ENCODE data around the gene TGFB3.

Gene TGFB3

GRCh38 chr14:75917322-75917945 lies 64.4 kb downstream of the TGFB3 start:
- H3K36me3 ChIP-seq (ENCODE audit: low read length): no peaks in the 10 kb centered on the region
- no peak overlapping the region for H2AFZ ChIP-seq (ENCODE audit: low read depth, low read length, severe bottlenecking)
- no peak overlapping the region for H3K4me2 ChIP-seq (ENCODE audit: low read depth, low read length, poor library complexity, severe bottlenecking)
- no peaks in the 10 kb centered on the region for H3F3A ChIP-seq (ENCODE audit: insufficient read depth)
- H3K79me2 ChIP-seq (ENCODE audit: insufficient read depth, low read length): no peaks in the 10 kb centered on the region
- H3K9me3 ChIP-seq (ENCODE audit: insufficient read depth, low read length): no peaks in the 10 kb centered on the region
- H4K20me1 ChIP-seq (ENCODE audit: low read depth, low read length): no peaks in the 10 kb centered on the region
- H3K27ac ChIP-seq (ENCODE audit: low read depth, low read length): no peak overlapping the region
- TF ChIP-seq EZH2phosphoT487 (conservative IDR thresholded peaks at IDR 0.05; ENCODE audit: low read length) (no peak), CTCF (IDR thresholded peaks at IDR 0.05; ENCODE audit: insufficient read depth, low read length, poor library complexity, severe bottlenecking) (no peak)
- H3K9ac ChIP-seq (ENCODE audit: low read length): no peak overlapping the region
- H3K27me3 ChIP-seq (ENCODE audit: low read length): no peaks in the 10 kb centered on the region
- H3K9me2 ChIP-seq (replicated peaks; ENCODE audit: insufficient read depth, low read length): no peaks in the 10 kb centered on the region
- no peak overlapping the region for H3K4me3 ChIP-seq (ENCODE audit: insufficient read depth, low read length, poor library complexity, severe bottlenecking)

GRCh38 chr14:75915045-75915444 lies 66.8 kb downstream of the TGFB3 start:
- no peaks in the 10 kb centered on the region for H4K20me1 ChIP-seq (ENCODE audit: low read depth, low read length)
- H3K9ac ChIP-seq (ENCODE audit: low read length): no peak overlapping the region
- TF ChIP-seq CTCF (IDR thresholded peaks at IDR 0.05; ENCODE audit: insufficient read depth, low read length, poor library complexity, severe bottlenecking) (no peak), EZH2phosphoT487 (conservative IDR thresholded peaks at IDR 0.05; ENCODE audit: low read length) (no peak)
- no peak overlapping the region for H3K4me3 ChIP-seq (ENCODE audit: insufficient read depth, low read length, poor library complexity, severe bottlenecking)
- no peaks in the 10 kb centered on the region for H3K36me3 ChIP-seq (ENCODE audit: low read length)
- no peak overlapping the region for H3K27ac ChIP-seq (ENCODE audit: low read depth, low read length)
- no peaks in the 10 kb centered on the region for H3K9me2 ChIP-seq (replicated peaks; ENCODE audit: insufficient read depth, low read length)
- no peaks in the 10 kb centered on the region for H3F3A ChIP-seq (ENCODE audit: insufficient read depth)
- H3K27me3 ChIP-seq (ENCODE audit: low read length): no peaks in the 10 kb centered on the region
- no peak overlapping the region for H2AFZ ChIP-seq (ENCODE audit: low read depth, low read length, severe bottlenecking)
- no peak overlapping the region for H3K4me2 ChIP-seq (ENCODE audit: low read depth, low read length, poor library complexity, severe bottlenecking)
- no peaks in the 10 kb centered on the region for H3K79me2 ChIP-seq (ENCODE audit: insufficient read depth, low read length)
- H3K9me3 ChIP-seq (ENCODE audit: insufficient read depth, low read length): no peaks in the 10 kb centered on the region

- Histone ChIP-seq H2AFZ (ENCODE audit: low read depth, low read length, severe bottlenecking) (no peak overlapping the region), H4K20me1 (ENCODE audit: low read depth, low read length) (no peaks in the 10 kb centered on the region), H3K4me2 (ENCODE audit: low read depth, low read length, poor library complexity, severe bottlenecking) (no peak overlapping the region), H3K27ac (ENCODE audit: low read depth, low read length) (no peak overlapping the region), H3K27me3 (ENCODE audit: low read length) (no peaks in the 10 kb centered on the region), H3K9me3 (ENCODE audit: insufficient read depth, low read length) (no peaks in the 10 kb centered on the region), H3K9me2 (replicated peaks; ENCODE audit: insufficient read depth, low read length) (no peaks in the 10 kb centered on the region), H3K36me3 (ENCODE audit: low read length) (no peaks in the 10 kb centered on the region), H3F3A (ENCODE audit: insufficient read depth) (no peaks in the 10 kb centered on the region), H3K4me3 (ENCODE audit: insufficient read depth, low read length, poor library complexity, severe bottlenecking) (no peak overlapping the region), H3K9ac (ENCODE audit: low read length) (no peak overlapping the region), H3K79me2 (ENCODE audit: insufficient read depth, low read length) (no peaks in the 10 kb centered on the region)
- TF ChIP-seq EZH2phosphoT487 (conservative IDR thresholded peaks at IDR 0.05; ENCODE audit: low read length) (no peak), CTCF (IDR thresholded peaks at IDR 0.05; ENCODE audit: insufficient read depth, low read length, poor library complexity, severe bottlenecking) (no peak)
These were observed 68.6 kb downstream of the TGFB3 start for GRCh38 chr14:75913183-75913582.
